Measurements from ENCODE around the gene WDR54.
"Not testable (repeated sequence)": the region's sequence is repeated elsewhere in the genome, so short reads cannot be mapped to it uniquely, and the experiment has no call there.

WDR54 gene

GRCh38 chr2:74441690-74442482, 20.4 kb downstream of the WDR54 start, which contains the start of gene RTKN:
Gene RTKN (minus strand): TSS chr2:74441937. CDS start chr2:74441816, 121 bp downstream.
- Histone ChIP-seq H3K27me3 (ENCODE audit: control insufficient read depth in 1 of 2, insufficient read depth in 2 of 2, low read length in 2 of 2) (peaks cover 5 to 22% of the 10 kb centered on the region in 2 donors), H3K9me3 (ENCODE audit: control insufficient read depth in 2 of 2, low read length in 2 of 2) (no peaks in the 10 kb centered on the region), H3K36me3 (ENCODE audit: control insufficient read depth in 2 of 2, insufficient read depth in 2 of 2, low read length in 2 of 2) (no peaks in the 10 kb centered on the region), H3K4me1 (ENCODE audit: control insufficient read depth, insufficient read depth, low read length) (peaks cover 41% of the 10 kb centered on the region), H3K9ac (ENCODE audit: low read length in 2 of 2) (peak within 1 kb of the TSS; percentile 65 to 73), H3K4me3 (ENCODE audit: low read length in 2 of 2) (peak within 1 kb of the TSS; percentile 79 to 81), H3K27ac (ENCODE audit: low read length) (no peak within 1 kb of the TSS)

GRCh38 chr2:74442483-74443297, 21.2 kb downstream of the WDR54 start:
- H3K9me3 ChIP-seq (ENCODE audit: control insufficient read depth in 2 of 2, low read length in 2 of 2); H3K27ac ChIP-seq (ENCODE audit: low read length); H3K9ac ChIP-seq (ENCODE audit: low read length in 2 of 2); H3K4me3 ChIP-seq (ENCODE audit: low read length in 2 of 2); H3K36me3 ChIP-seq (ENCODE audit: control insufficient read depth in 2 of 2, insufficient read depth in 2 of 2, low read length in 2 of 2): not testable (repeated sequence)
- H3K4me1 ChIP-seq (ENCODE audit: control insufficient read depth, insufficient read depth, low read length) = peaks cover 41% of the 10 kb centered on the region
- H3K27me3 ChIP-seq (ENCODE audit: control insufficient read depth in 1 of 2, insufficient read depth in 2 of 2, low read length in 2 of 2) = peaks cover 5 to 22% of the 10 kb centered on the region in 2 donors

- Histone ChIP-seq H3K36me3 (ENCODE audit: control insufficient read depth in 2 of 2, insufficient read depth in 2 of 2, low read length in 2 of 2) (no peaks in the 10 kb centered on the region), H3K27me3 (ENCODE audit: control insufficient read depth in 1 of 2, insufficient read depth in 2 of 2, low read length in 2 of 2) (peaks cover 5 to 22% of the 10 kb centered on the region in 2 donors), H3K4me1 (ENCODE audit: control insufficient read depth, insufficient read depth, low read length) (peaks cover 23% of the 10 kb centered on the region), H3K27ac (ENCODE audit: low read length) (no peak overlapping the region), H3K9ac (ENCODE audit: low read length in 2 of 2) (no peak overlapping the region), H3K4me3 (ENCODE audit: low read length in 2 of 2) (no peak overlapping the region), H3K9me3 (ENCODE audit: control insufficient read depth in 2 of 2, low read length in 2 of 2) (no peaks in the 10 kb centered on the region)
Measured at GRCh38 chr2:74444498-74445318, 23.2 kb downstream of the WDR54 start.

GRCh38 chr2:74447230-74447999, 25.9 kb downstream of the WDR54 start:
- Histone ChIP-seq H3K9ac (ENCODE audit: low read length in 2 of 2) (no peak overlapping the region), H3K27me3 (ENCODE audit: control insufficient read depth in 1 of 2, insufficient read depth in 2 of 2, low read length in 2 of 2) (peaks cover under 1 to 5% of the 10 kb centered on the region in 2 donors), H3K36me3 (ENCODE audit: control insufficient read depth in 2 of 2, insufficient read depth in 2 of 2, low read length in 2 of 2) (no peaks in the 10 kb centered on the region), H3K4me3 (ENCODE audit: low read length in 2 of 2) (no peak overlapping the region), H3K27ac (ENCODE audit: low read length) (no peak overlapping the region), H3K9me3 (ENCODE audit: control insufficient read depth in 2 of 2, low read length in 2 of 2) (no peaks in the 10 kb centered on the region), H3K4me1 (ENCODE audit: control insufficient read depth, insufficient read depth, low read length) (no peaks in the 10 kb centered on the region)

GRCh38 chr2:74448771-74449170, 27.2 kb downstream of the WDR54 start:
- Histone ChIP-seq H3K4me3 (ENCODE audit: low read length in 2 of 2) (no peak overlapping the region), H3K4me1 (ENCODE audit: control insufficient read depth, insufficient read depth, low read length) (no peaks in the 10 kb centered on the region), H3K27ac (ENCODE audit: low read length) (no peak overlapping the region), H3K27me3 (ENCODE audit: control insufficient read depth in 1 of 2, insufficient read depth in 2 of 2, low read length in 2 of 2) (peaks cover 0 to 4% of the 10 kb centered on the region in 2 donors), H3K9me3 (ENCODE audit: control insufficient read depth in 2 of 2, low read length in 2 of 2) (no peaks in the 10 kb centered on the region), H3K9ac (ENCODE audit: low read length in 2 of 2) (no peak overlapping the region), H3K36me3 (ENCODE audit: control insufficient read depth in 2 of 2, insufficient read depth in 2 of 2, low read length in 2 of 2) (no peaks in the 10 kb centered on the region)

DNA sequence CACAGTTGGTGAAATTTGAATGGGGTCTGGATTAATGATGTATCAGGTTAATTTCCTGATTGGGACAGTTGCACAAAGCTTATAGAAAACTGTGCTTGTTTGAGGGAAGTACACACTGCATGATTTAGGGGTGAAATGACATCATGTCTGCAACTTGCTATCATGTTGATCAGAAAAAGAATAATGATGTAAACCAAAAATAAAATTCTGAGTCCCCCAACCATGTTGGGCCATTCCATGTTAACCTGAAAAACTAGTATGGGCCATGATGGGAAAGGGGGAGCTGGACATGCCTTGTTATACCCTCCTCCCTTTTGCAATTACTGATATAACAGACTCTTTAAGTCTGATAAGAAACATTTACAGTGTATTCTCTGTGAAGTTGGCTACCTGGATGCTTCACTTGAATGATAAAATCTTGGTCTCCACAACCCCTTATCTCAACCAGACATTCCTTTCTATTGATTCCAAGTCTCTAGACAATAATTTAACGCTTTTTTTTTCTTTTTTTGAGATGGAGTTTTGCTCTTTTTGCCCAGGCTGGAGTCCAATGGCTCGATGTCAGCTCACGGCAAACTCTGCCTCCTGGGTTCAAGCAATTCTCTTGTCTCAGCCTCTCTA, 29.1 kb downstream of the WDR54 start:
- no peak overlapping the region for H3K4me3 ChIP-seq (ENCODE audit: low read length in 2 of 2)
- no peak overlapping the region for H3K9ac ChIP-seq (ENCODE audit: low read length in 2 of 2)
- H3K27ac ChIP-seq (ENCODE audit: low read length) = no peak overlapping the region
- H3K4me1 ChIP-seq (ENCODE audit: control insufficient read depth, insufficient read depth, low read length) = peaks cover 12% of the 10 kb centered on the region
- H3K9me3 ChIP-seq (ENCODE audit: control insufficient read depth in 2 of 2, low read length in 2 of 2) = no peaks in the 10 kb centered on the region
- no peaks in the 10 kb centered on the region for H3K36me3 ChIP-seq (ENCODE audit: control insufficient read depth in 2 of 2, insufficient read depth in 2 of 2, low read length in 2 of 2)
- H3K27me3 ChIP-seq (ENCODE audit: control insufficient read depth in 1 of 2, insufficient read depth in 2 of 2, low read length in 2 of 2) = peaks cover 0 to 4% of the 10 kb centered on the region in 2 donors

GRCh38 chr2:74454654-74455511, 33.4 kb downstream of the WDR54 start, which contains the start of gene INO80B:
Gene INO80B (plus strand): TSS chr2:74455087. CDS start chr2:74455117, 30 bp downstream.
- Histone ChIP-seq H3K9ac (ENCODE audit: low read length in 2 of 2) (peak within 1 kb of the TSS; percentile 82), H3K27me3 (ENCODE audit: control insufficient read depth in 1 of 2, insufficient read depth in 2 of 2, low read length in 2 of 2) (peaks cover 0 to 4% of the 10 kb centered on the region in 2 donors), H3K4me1 (ENCODE audit: control insufficient read depth, insufficient read depth, low read length) (peaks cover 40% of the 10 kb centered on the region), H3K4me3 (ENCODE audit: low read length in 2 of 2) (peak within 1 kb of the TSS; percentile 92 to 94), H3K36me3 (ENCODE audit: control insufficient read depth in 2 of 2, insufficient read depth in 2 of 2, low read length in 2 of 2) (no peaks in the 10 kb centered on the region), H3K27ac (ENCODE audit: low read length) (peak within 1 kb of the TSS; percentile 60), H3K9me3 (ENCODE audit: control insufficient read depth in 2 of 2, low read length in 2 of 2) (no peaks in the 10 kb centered on the region)

DNA sequence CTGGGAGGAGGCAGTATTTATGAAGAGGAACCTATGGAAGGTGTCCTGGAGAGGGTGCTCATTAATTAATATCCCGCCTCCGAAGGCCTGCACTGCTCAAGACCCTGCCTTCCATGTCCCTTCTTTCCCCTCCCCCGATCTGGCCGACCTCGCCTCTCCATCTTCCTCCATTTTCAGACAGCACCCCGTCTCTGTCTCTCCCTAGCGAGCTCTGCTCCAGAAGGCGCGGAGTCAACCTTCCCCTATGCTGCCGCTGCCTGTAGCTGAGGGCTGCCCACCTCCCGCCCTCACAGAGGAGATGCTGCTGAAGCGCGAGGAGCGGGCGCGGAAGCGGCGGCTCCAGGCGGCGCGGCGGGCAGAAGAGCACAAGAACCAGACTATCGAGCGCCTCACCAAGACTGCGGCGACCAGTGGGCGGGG, 35.6 kb downstream of the WDR54 start:
- Histone ChIP-seq H3K4me1 (ENCODE audit: control insufficient read depth, insufficient read depth, low read length) (peaks cover 40% of the 10 kb centered on the region), H3K9me3 (ENCODE audit: control insufficient read depth in 2 of 2, low read length in 2 of 2) (no peaks in the 10 kb centered on the region), H3K27ac (ENCODE audit: low read length) (peak overlapping the region; percentile 95), H3K9ac (ENCODE audit: low read length in 2 of 2) (peak overlapping the region; percentile 60 to 92), H3K36me3 (ENCODE audit: control insufficient read depth in 2 of 2, insufficient read depth in 2 of 2, low read length in 2 of 2) (peaks cover 0 to 6% of the 10 kb centered on the region in 2 donors), H3K4me3 (ENCODE audit: low read length in 2 of 2) (peak overlapping the region; percentile 95 to 97), H3K27me3 (ENCODE audit: control insufficient read depth in 1 of 2, insufficient read depth in 2 of 2, low read length in 2 of 2) (peaks cover 0 to 4% of the 10 kb centered on the region in 2 donors)

All from stomach smooth muscle (tissue), 2 donors.